Fibroblast of villous mesenchyme (primary cell): Measurements from ENCODE around the gene PRKN. TPM values are rescaled to one million over a fixed set of nuclear protein-coding genes. Genes with fewer than 3 reads are reported as not detected.

Experiments used
- DNase-seq: peaks from one replicate; pipeline ENCODE4 v3.0.0-alpha.2; 2010; ENCODE audit warnings: low read depth
- H3K4me3 ChIP-seq: 2 replicates; pipeline ENCODE4 v1.5.1; 2011; ENCODE audit warnings: low read depth, mild to moderate bottlenecking, low read length
- CTCF ChIP-seq: IDR thresholded peaks from 2 replicates; pipeline ENCODE4 v1.5.1; 2012; ENCODE audit warnings: low read depth, mild to moderate bottlenecking, low read length; ENCODE audit not compliant: insufficient read depth
- total RNA-seq: library from RNA; depleted of rRNA; stranded (reverse); fragments of >200 nt; gene quantifications from 2 replicates; pipeline ENCODE4 v1.2.3, GENCODE V29; 2012

PRKN gene
- total RNA-seq, 1 donor = 2.2 TPM

- DNase-seq = no peak
- no peak for TF ChIP-seq CTCF
- H3K4me3 ChIP-seq = no peak overlapping the region
Measured at GRCh38 chr6:161584051-161584450, 1143.5 kb downstream of the PRKN start.

- TF ChIP-seq CTCF = no peak
- no peak overlapping the region for H3K4me3 ChIP-seq
- DNase-seq = no peak
Measured at GRCh38 chr6:161583584-161583983, 1144.0 kb downstream of the PRKN start.

- H3K4me3 ChIP-seq = no peak overlapping the region
- TF ChIP-seq CTCF = no peak
- DNase-seq = no peak
Measured at GRCh38 chr6:161578478-161578877, 1149.1 kb downstream of the PRKN start.

GRCh38 chr6:161575523-161576254 is 1151.9 kb downstream of the PRKN start:
- TF ChIP-seq CTCF = no peak
- DNase-seq = no peak
- H3K4me3 ChIP-seq = no peak overlapping the region

GRCh38 chr6:161568885-161569456 is 1158.6 kb downstream of the PRKN start:
- DNase-seq = no peak
- H3K4me3 ChIP-seq = no peak overlapping the region
- no peak for TF ChIP-seq CTCF

- H3K4me3 ChIP-seq = no peak overlapping the region
- DNase-seq = no peak
- no peak for TF ChIP-seq CTCF
Measured at GRCh38 chr6:161564952-161565351, 1162.6 kb downstream of the PRKN start.
